Heart left ventricle (tissue), 16 donors: ENCODE results near the gene PCCA. TPM values are rescaled to one million over a fixed set of nuclear protein-coding genes. Genes with fewer than 3 reads are reported as not detected.

Experiments
- ATAC-seq, 4 donors: fragments of 200-7000 bp; cut with Tn5 transposase; one replicate each; pipeline ENCODE4 v1.9.1; 2020 to 2022; ENCODE audit warnings: moderate library complexity in 4 of 4, mild to moderate bottlenecking in 3 of 4, moderate number of reproducible peaks in 1 of 4
- DNase-seq, 5 donors: peaks; one replicate each; pipeline ENCODE4 v3.0.0-alpha.2; 2020
- H3K27ac ChIP-seq, 12 donors: fragments of 200-600 bp; sonication (generic) in 4 of 12; one replicate each; pipeline versions ENCODE4 v1.5.0 to v1.8.0; 2016 to 2022; ENCODE audit warnings: mild to moderate bottlenecking in 2 of 12
- H3K27me3 ChIP-seq, 9 donors: fragments of 200-600 bp; sonication (generic) in 2 of 9; one replicate each; pipeline versions ENCODE4 v1.5.1 to v1.8.0; 2016 to 2022; ENCODE audit warnings: mild to moderate bottlenecking in 3 of 9
- H3K36me3 ChIP-seq, 9 donors: fragments of 200-600 bp; sonication (generic) in 2 of 9; one replicate each; pipeline versions ENCODE4 v1.5.0 to v1.8.0; 2018 to 2022; ENCODE audit warnings: mild to moderate bottlenecking in 2 of 9
- H3K4me1 ChIP-seq, 12 donors: fragments of 200-600 bp; sonication (generic) in 4 of 12; one replicate each; pipeline versions ENCODE4 v1.5.0 to v1.8.0; 2016 to 2022; ENCODE audit warnings: mild to moderate bottlenecking in 3 of 12
- H3K4me3 ChIP-seq, 12 donors: fragments of 200-600 bp; sonication (generic) in 4 of 12; one replicate each; pipeline versions ENCODE4 v1.5.0 to v1.8.0; 2017 to 2022; ENCODE audit warnings: mild to moderate bottlenecking in 9 of 12, moderate library complexity in 4 of 12
- H3K9me3 ChIP-seq, 12 donors: fragments of 200-600 bp; sonication (generic) in 4 of 12; one replicate each; pipeline versions ENCODE4 v1.5.0 to v1.8.0; 2016 to 2022; ENCODE audit warnings: mild to moderate bottlenecking in 1 of 12
- POLR2A ChIP-seq, 2 donors: fragments of 450-650 bp; IDR thresholded peaks; one replicate each; pipeline ENCODE4 v1.6.1; 2017; ENCODE audit warnings: antibody characterized with exemption in 2 of 2, mild to moderate bottlenecking in 2 of 2, moderate library complexity in 2 of 2
- WGBS, 4 donors: extraction: QIAGEN DNeasy Blood & Tissue Kit in 2 of 4; methylation state at CpG; one replicate each; pipeline versions ENCODE4 v1.1.5 to v1.1.7; 2013 to 2018; 5-methylcytosine and 5-hydroxymethylcytosine counted together
- intact Hi-C, 10 donors: fragments of 100-400 bp; cut with DNase I; formaldehyde crosslinking; loops; one replicate each; pipeline versions ENCODE4 v1.11.1 to v1.14.2; 2022
- polyA plus RNA-seq, 2 donors: library from polyadenylated mRNA; stranded (reverse); fragments of 200-250 nt; gene quantifications; one replicate each; pipeline ENCODE4 v1.2.3, GENCODE V29; 2013
- total RNA-seq, 9 donors: library from RNA; depleted of rRNA in 2 of 9; stranded (reverse); fragments of >200 nt in 2 of 9; fragmentation: NEBNext Ultra II Directional in 3 of 9; extraction: Animal tissue kit (Norgen Biotek cat#: 25700) in 3 of 9; gene quantifications; one replicate each; pipeline versions ENCODE4 v1.1.0 to v1.2.4, GENCODE V29; 2016 to 2023
- TF ChIP-seq, protein P1 (sequence below), 12 donors: fragments of 200-600 bp; sonication (generic) in 4 of 12; IDR thresholded peaks; one replicate each; pipeline versions ENCODE4 v1.5.0 to v1.8.0; 2018 to 2022; ENCODE audit warnings: antibody characterized with exemption in 12 of 12, mild to moderate bottlenecking in 5 of 12
- donor health status: ischemic (EF 13 %, LVEDD 7.1; RV severe dilation, severe dysfunction).
- donor health status: healthy with polysubstance abuse.
- donor health status: DM: no; HTN: yes; CAD: no.
- donor health status: DM: no; HTN: no; CAD: no.
- donor health status: ischemic (EF 25% LVEDD 6.9; RV normal size, moderate dysfunction).
- donor health status: ischemic (EF 25% LVEDD 5.7; RV mildly dilated, moderate dysfunction).
- donor health status: healthy.
- donor health status: DM: yes; HTN: yes; CAD: no.
- donor health status: ischemic (EF 35%, LVEDD 5.7; RV mildly dilated, moderate dysfunction).
- donor health status: nonischemic (EF 11% LVEDD 7.7; RV severe dilation, severe dysfunction).
- donor health status: DM: yes; HTN: yes; CAD: no.
- donor health status: PGD.
- donor health status: ischemic (EF 29% LVEDD 5.4; RV normal size, mild dysfunction).
- donor health status: nonischemic (EF 23%, LVEDD 6.1; RV moderate dilation, normal function).

Gene PCCA
- total and polyA plus RNA-seq, 11 donors, result 25.6 to 67.0 (median 40.9) TPM

DNA sequence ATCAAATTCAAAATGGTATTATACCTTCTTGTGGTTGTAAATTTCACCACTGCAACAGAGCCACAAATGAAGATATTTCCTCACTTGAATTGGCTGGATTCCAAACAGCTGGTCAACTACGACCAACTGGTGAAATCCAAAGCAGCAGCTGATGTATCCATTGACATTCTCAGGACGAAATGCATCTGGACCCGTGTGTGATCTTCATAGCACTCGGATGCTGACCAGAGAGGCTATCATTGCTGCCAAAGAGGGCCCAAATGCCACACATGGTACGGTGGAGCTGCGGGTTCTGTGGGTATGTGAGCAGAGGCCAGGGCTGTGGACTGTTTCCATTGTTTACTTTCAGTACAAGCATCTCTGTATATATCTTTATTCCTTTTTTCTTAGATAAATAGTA, 25.6 kb upstream of the PCCA start:
- ATAC-seq, result no peak
- Histone ChIP-seq H3K27ac (no peak overlapping the region), H3K9me3 (no peaks in the 10 kb centered on the region), H3K4me1 (no peaks in the 10 kb centered on the region), H3K4me3 (no peak overlapping the region), H3K36me3 (no peaks in the 10 kb centered on the region), H3K27me3 (no peaks in the 10 kb centered on the region)
- DNase-seq, result no peak
- TF ChIP-seq, protein P1, sequence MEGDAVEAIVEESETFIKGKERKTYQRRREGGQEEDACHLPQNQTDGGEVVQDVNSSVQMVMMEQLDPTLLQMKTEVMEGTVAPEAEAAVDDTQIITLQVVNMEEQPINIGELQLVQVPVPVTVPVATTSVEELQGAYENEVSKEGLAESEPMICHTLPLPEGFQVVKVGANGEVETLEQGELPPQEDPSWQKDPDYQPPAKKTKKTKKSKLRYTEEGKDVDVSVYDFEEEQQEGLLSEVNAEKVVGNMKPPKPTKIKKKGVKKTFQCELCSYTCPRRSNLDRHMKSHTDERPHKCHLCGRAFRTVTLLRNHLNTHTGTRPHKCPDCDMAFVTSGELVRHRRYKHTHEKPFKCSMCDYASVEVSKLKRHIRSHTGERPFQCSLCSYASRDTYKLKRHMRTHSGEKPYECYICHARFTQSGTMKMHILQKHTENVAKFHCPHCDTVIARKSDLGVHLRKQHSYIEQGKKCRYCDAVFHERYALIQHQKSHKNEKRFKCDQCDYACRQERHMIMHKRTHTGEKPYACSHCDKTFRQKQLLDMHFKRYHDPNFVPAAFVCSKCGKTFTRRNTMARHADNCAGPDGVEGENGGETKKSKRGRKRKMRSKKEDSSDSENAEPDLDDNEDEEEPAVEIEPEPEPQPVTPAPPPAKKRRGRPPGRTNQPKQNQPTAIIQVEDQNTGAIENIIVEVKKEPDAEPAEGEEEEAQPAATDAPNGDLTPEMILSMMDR (IDR thresholded peaks at IDR 0.05), result no peak
- TF ChIP-seq POLR2A (IDR thresholded peaks at IDR 0.05), result no peak
- intact Hi-C loops, result no loop called here
- 65 to 75% (median 69%) methylated on average over 6 of the region's 6 CpGs for WGBS, 4 donors

DNA sequence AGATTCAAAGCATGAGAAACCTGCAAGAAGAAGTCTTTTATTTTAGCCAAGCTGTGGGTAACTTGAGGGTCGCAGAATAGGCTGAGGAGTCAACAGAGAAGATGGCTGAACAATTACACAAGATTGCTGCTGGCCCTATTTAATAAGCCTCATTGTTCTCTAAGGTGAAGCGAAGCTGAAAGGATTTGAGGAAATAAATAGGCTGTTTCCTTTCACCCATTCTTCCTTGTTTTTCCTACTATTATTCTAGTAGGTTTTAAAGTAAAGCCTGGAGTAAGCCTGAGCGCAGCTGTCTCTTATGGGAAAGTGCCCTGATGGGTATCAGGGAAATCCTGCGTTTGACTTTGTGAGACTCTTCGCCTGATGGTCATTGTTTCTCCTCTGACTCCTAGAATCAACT, 25.0 kb upstream of the PCCA start:
- Histone ChIP-seq H3K9me3 (no peaks in the 10 kb centered on the region), H3K36me3 (no peaks in the 10 kb centered on the region), H3K4me1 (no peaks in the 10 kb centered on the region), H3K27me3 (no peaks in the 10 kb centered on the region), H3K4me3 (no peak overlapping the region), H3K27ac (no peak overlapping the region)
- 76 to 81% (median 78%) methylated on average over 5 of the region's 5 CpGs for WGBS, 4 donors
- intact Hi-C loops, result no loop called here
- DNase-seq (no peak), ATAC-seq (no peak)
- TF ChIP-seq, protein P1 (IDR thresholded peaks at IDR 0.05), result no peak
- TF ChIP-seq POLR2A (IDR thresholded peaks at IDR 0.05), result no peak

DNA sequence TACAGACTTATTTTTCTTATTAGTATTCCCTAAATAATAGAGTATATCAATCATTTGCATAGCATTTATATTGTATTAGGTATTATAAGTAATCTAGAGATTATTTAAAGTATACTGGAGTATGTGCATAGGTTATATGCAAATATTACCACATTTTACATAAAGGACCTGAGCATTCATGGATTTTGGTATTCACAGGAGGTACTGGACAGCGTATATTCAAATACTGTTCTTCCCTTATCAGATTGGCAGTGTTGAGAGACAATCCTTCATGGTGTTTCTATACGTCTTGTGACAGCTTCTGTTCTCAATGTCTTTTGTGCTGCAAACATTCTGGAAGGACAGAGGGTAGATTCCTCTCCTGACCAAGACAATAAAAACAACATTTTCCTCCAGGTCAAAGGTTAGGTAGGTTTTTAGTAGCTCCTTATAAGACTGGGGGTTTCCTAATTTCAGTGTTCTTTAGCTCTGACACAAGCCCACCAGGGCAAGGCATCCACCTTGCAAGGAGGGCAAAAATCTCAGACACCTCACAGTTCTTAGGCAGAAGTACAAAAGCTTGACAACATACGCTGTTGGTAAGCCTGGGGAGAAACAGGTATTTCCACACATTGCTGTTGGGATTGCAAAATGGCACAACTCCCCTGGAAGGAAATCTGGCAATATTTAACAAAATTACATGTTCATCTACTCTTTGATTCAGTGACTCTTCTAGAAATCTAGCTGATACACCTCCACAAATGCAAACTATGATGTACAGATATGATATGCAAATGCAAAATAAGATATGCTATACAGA, 20.6 kb upstream of the PCCA start:
- DNase-seq, result no peak
- Histone ChIP-seq H3K36me3 (no peaks in the 10 kb centered on the region), H3K27me3 (no peaks in the 10 kb centered on the region), H3K27ac (no peak overlapping the region), H3K9me3 (no peaks in the 10 kb centered on the region), H3K4me1 (no peaks in the 10 kb centered on the region), H3K4me3 (no peak overlapping the region)
- no peak for TF ChIP-seq POLR2A (IDR thresholded peaks at IDR 0.05)
- TF ChIP-seq, protein P1 (IDR thresholded peaks at IDR 0.05), result no peak
- 85 to 92% (median 90%) methylated on average over 3 of the region's 3 CpGs for WGBS, 4 donors
- ATAC-seq, result no peak
- intact Hi-C loops, result no loop called here

DNA sequence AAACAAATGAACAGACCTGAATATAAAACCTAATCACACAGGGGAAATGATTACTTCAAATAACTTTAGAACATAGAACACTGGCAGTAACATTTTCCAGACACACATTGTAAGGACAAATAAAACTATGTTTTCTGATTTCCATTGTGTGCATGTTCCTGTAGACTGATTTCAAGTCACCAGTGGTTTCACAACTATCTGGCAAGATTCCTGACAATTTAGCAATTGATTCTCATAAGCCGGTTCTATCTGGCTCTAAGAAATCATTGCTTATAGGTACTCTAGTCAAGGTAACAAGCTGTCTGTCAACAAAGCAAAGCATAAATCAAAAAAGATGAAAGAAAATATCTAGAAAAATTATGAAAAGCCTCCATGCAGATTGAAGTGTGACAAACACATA, 19.6 kb upstream of the PCCA start:
- TF ChIP-seq, protein P1 (IDR thresholded peaks at IDR 0.05), result no peak
- TF ChIP-seq POLR2A (IDR thresholded peaks at IDR 0.05), result no peak
- DNase-seq, result no peak
- intact Hi-C loops, result no loop called here
- Histone ChIP-seq H3K27me3 (no peaks in the 10 kb centered on the region), H3K4me3 (no peak overlapping the region), H3K9me3 (no peaks in the 10 kb centered on the region), H3K4me1 (no peaks in the 10 kb centered on the region), H3K27ac (no peak overlapping the region), H3K36me3 (no peaks in the 10 kb centered on the region)
- 72 to 89% (median 82%) methylated on average over 1 of the region's 1 CpG for WGBS, 4 donors
- ATAC-seq, result no peak
